CD4-positive, CD25-positive, alpha-beta regulatory T cell (primary cell): ENCODE results near the gene LHFPL4. TPM values are rescaled to one million over a fixed set of nuclear protein-coding genes. Genes with fewer than 3 reads are reported as not detected.

Experiments
- ATAC-seq, 2 donors: fragments of 150-1000 bp; cut with Tn5 transposase; one replicate each; pipeline ENCODE4 v1.10.0; 2021; ENCODE audit warnings: low read depth in 2 of 2, moderate number of reproducible peaks in 2 of 2, moderate library complexity in 1 of 2
- DNase-seq, 3 donors: peaks; one replicate each; pipeline versions ENCODE4 v3.0.0 to v3.0.0-alpha.2; 2012 to 2022; ENCODE audit warnings: mixed read lengths in 1 of 3
- H3K27ac ChIP-seq: one replicate; pipeline ENCODE4 v1.7.0; 2013; ENCODE audit warnings: mild to moderate bottlenecking, low read length; ENCODE audit not compliant: insufficient read depth, poor library complexity, severe bottlenecking
- H3K27me3 ChIP-seq: one replicate; pipeline ENCODE4 v1.7.0; 2013; ENCODE audit warnings: low read length; ENCODE audit not compliant: control insufficient read depth, insufficient read depth
- H3K36me3 ChIP-seq: one replicate; pipeline ENCODE4 v1.7.0; 2013; ENCODE audit warnings: mild to moderate bottlenecking, low read length, moderate library complexity; ENCODE audit not compliant: control insufficient read depth, insufficient read depth
- H3K4me1 ChIP-seq: 2 replicates; pipeline ENCODE4 v1.7.0; 2013; ENCODE audit warnings: mild to moderate bottlenecking, low read length; ENCODE audit not compliant: insufficient read depth, control insufficient read depth, poor library complexity, severe bottlenecking
- H3K4me3 ChIP-seq: one replicate; pipeline ENCODE4 v1.7.0; 2013; ENCODE audit warnings: low read depth, mild to moderate bottlenecking, low read length, moderate library complexity
- H3K9me3 ChIP-seq, 2 experiments: 1 replicate in 1 of 2; 2 replicates in 1 of 2; pipeline ENCODE4 v1.7.0; 2013; ENCODE audit warnings: low read length in 2 of 2, mild to moderate bottlenecking in 1 of 2, moderate library complexity in 1 of 2; ENCODE audit not compliant: control insufficient read depth in 2 of 2
- H3K27ac Mint-ChIP-seq, 3 donors: one replicate each; pipeline ENCODE4 v1.8.0; 2020 to 2022; ENCODE audit warnings: mild to moderate bottlenecking in 3 of 3, mixed read lengths in 3 of 3, moderate library complexity in 2 of 3
- H3K27me3 Mint-ChIP-seq: one replicate; pipeline ENCODE4 v1.8.0; 2022; ENCODE audit warnings: mild to moderate bottlenecking, mixed read lengths
- H3K36me3 Mint-ChIP-seq: one replicate; pipeline ENCODE4 v1.8.0; 2020; ENCODE audit warnings: mixed read lengths
- H3K4me1 Mint-ChIP-seq, 4 donors: one replicate each; pipeline ENCODE4 v1.8.0; 2020 to 2022; ENCODE audit warnings: mixed read lengths in 4 of 4, mild to moderate bottlenecking in 1 of 4
- H3K4me3 Mint-ChIP-seq, 4 donors: one replicate each; pipeline ENCODE4 v1.8.0; 2020 to 2022; ENCODE audit warnings: mild to moderate bottlenecking in 4 of 4, mixed read lengths in 4 of 4, moderate library complexity in 3 of 4
- H3K9me3 Mint-ChIP-seq, 7 donors: one replicate each; pipeline ENCODE4 v1.8.0; 2020 to 2022; ENCODE audit warnings: mixed read lengths in 7 of 7, mild to moderate bottlenecking in 3 of 7, moderate library complexity in 2 of 7
- polyA plus RNA-seq, 4 donors: library from polyadenylated mRNA; unstranded; fragments of 300-500 nt; fragmentation: Illumina TruSeq; gene quantifications; one replicate each; pipeline ENCODE4 v1.2.3, GENCODE V29; 2021
- total RNA-seq: library from RNA; stranded (reverse); gene quantifications from one replicate; pipeline ENCODE4 v1.2.3, GENCODE V29; 2022

LHFPL4 gene
- total and polyA plus RNA-seq, 5 donors from 2014 or later = 0.03 to 0.18 (median 0.13) TPM; not detected in 2

- DNase-seq = no peak
- no peaks in the 10 kb centered on the region for H3K4me1 Mint-ChIP-seq
- peaks cover 0 to 3% (median 0%) of the 10 kb centered on the region in 7 donors for H3K9me3 Mint-ChIP-seq
These were observed 36.7 kb upstream of the LHFPL4 start for GRCh38 chr3:9590282-9590791.

GRCh38 chr3:9583792-9584191, 30.2 kb upstream of the LHFPL4 start:
- H3K27ac ChIP-seq = no peak overlapping the region
- Mint-ChIP-seq H3K4me3 (no peak overlapping the region), H3K9me3 (peaks cover 0 to 15% (median 2%) of the 10 kb centered on the region in 7 donors), H3K36me3 (no peaks in the 10 kb centered on the region), H3K27me3 (peaks cover 5% of the 10 kb centered on the region), H3K27ac (no peak overlapping the region), H3K4me1 (no peaks in the 10 kb centered on the region)
- H3K4me1 ChIP-seq = no peaks in the 10 kb centered on the region
- no peaks in the 10 kb centered on the region for H3K36me3 ChIP-seq
- no peaks in the 10 kb centered on the region for H3K27me3 ChIP-seq
- H3K9me3 ChIP-seq = peaks cover 0 to 3% of the 10 kb centered on the region in 2 experiments
- no peak overlapping the region for H3K4me3 ChIP-seq
- ATAC-seq (no peak), DNase-seq (no peak)

More at GRCh38 chr3:9590282-9590791, 36.7 kb upstream of the LHFPL4 start:
- Mint-ChIP-seq H3K4me3 (no peak overlapping the region), H3K27me3 (peaks cover 10% of the 10 kb centered on the region), H3K27ac (no peak overlapping the region), H3K36me3 (no peaks in the 10 kb centered on the region)
- H3K27me3 ChIP-seq = peaks cover 3% of the 10 kb centered on the region
- no peak overlapping the region for H3K4me3 ChIP-seq
- no peaks in the 10 kb centered on the region for H3K4me1 ChIP-seq
- H3K36me3 ChIP-seq = no peaks in the 10 kb centered on the region
- H3K27ac ChIP-seq = no peak overlapping the region
- no peaks in the 10 kb centered on the region for H3K9me3 ChIP-seq
- no peak for ATAC-seq

- H3K4me1 ChIP-seq = no peaks in the 10 kb centered on the region
- H3K9me3 ChIP-seq = peaks cover 0 to 3% of the 10 kb centered on the region in 2 experiments
- no peaks in the 10 kb centered on the region for H3K36me3 ChIP-seq
- H3K27ac ChIP-seq = no peak overlapping the region
- Mint-ChIP-seq H3K27me3 (peaks cover 5% of the 10 kb centered on the region), H3K4me1 (no peaks in the 10 kb centered on the region), H3K36me3 (no peaks in the 10 kb centered on the region), H3K4me3 (no peak overlapping the region), H3K9me3 (peaks cover 0 to 15% (median 2%) of the 10 kb centered on the region in 7 donors), H3K27ac (no peak overlapping the region)
- H3K27me3 ChIP-seq = no peaks in the 10 kb centered on the region
- ATAC-seq = no peak
- no peak overlapping the region for H3K4me3 ChIP-seq
- no peak for DNase-seq
These were observed 29.7 kb upstream of the LHFPL4 start for GRCh38 chr3:9583371-9583770.

GRCh38 chr3:9582332-9582731, 28.7 kb upstream of the LHFPL4 start:
- peaks cover 5% of the 10 kb centered on the region for H3K27me3 Mint-ChIP-seq
- ATAC-seq = no peak
- no peak overlapping the region for H3K27ac Mint-ChIP-seq
- H3K9me3 Mint-ChIP-seq = peaks cover 0 to 15% (median 2%) of the 10 kb centered on the region in 7 donors
- Histone ChIP-seq H3K9me3 (peaks cover 0 to 3% of the 10 kb centered on the region in 2 experiments), H3K27ac (no peak overlapping the region), H3K36me3 (no peaks in the 10 kb centered on the region), H3K27me3 (no peaks in the 10 kb centered on the region), H3K4me3 (no peak overlapping the region), H3K4me1 (no peaks in the 10 kb centered on the region)
- no peaks in the 10 kb centered on the region for H3K4me1 Mint-ChIP-seq
- H3K4me3 Mint-ChIP-seq = no peak overlapping the region
- DNase-seq = no peak
- H3K36me3 Mint-ChIP-seq = no peaks in the 10 kb centered on the region

- peaks cover 0 to 3% of the 10 kb centered on the region in 2 experiments for H3K9me3 ChIP-seq
- H3K4me1 Mint-ChIP-seq = no peaks in the 10 kb centered on the region
- no peaks in the 10 kb centered on the region for H3K27me3 ChIP-seq
- no peak overlapping the region for H3K4me3 Mint-ChIP-seq
- H3K27ac Mint-ChIP-seq = no peak overlapping the region
- ATAC-seq (no peak), DNase-seq (no peak)
- no peaks in the 10 kb centered on the region for H3K36me3 Mint-ChIP-seq
- no peak overlapping the region for H3K4me3 ChIP-seq
- H3K36me3 ChIP-seq = no peaks in the 10 kb centered on the region
- no peaks in the 10 kb centered on the region for H3K4me1 ChIP-seq
- H3K27me3 Mint-ChIP-seq = no peaks in the 10 kb centered on the region
- H3K27ac ChIP-seq = no peak overlapping the region
- H3K9me3 Mint-ChIP-seq = peaks cover 0 to 15% (median 2%) of the 10 kb centered on the region in 7 donors
These were observed 28.1 kb upstream of the LHFPL4 start for GRCh38 chr3:9581742-9582141.

- Histone ChIP-seq H3K9me3 (peaks cover 0 to 1% of the 10 kb centered on the region in 2 experiments), H3K36me3 (no peaks in the 10 kb centered on the region), H3K27ac (no peak overlapping the region), H3K27me3 (peaks cover 2% of the 10 kb centered on the region), H3K4me1 (no peaks in the 10 kb centered on the region), H3K4me3 (no peak overlapping the region)
- no peaks in the 10 kb centered on the region for H3K4me1 Mint-ChIP-seq
- no peak overlapping the region for H3K27ac Mint-ChIP-seq
- ATAC-seq (no peak), DNase-seq (no peak)
- peaks cover 18% of the 10 kb centered on the region for H3K27me3 Mint-ChIP-seq
- H3K36me3 Mint-ChIP-seq = no peaks in the 10 kb centered on the region
- no peak overlapping the region for H3K4me3 Mint-ChIP-seq
- peaks cover 0 to 10% (median 6%) of the 10 kb centered on the region in 7 donors for H3K9me3 Mint-ChIP-seq
These were observed 15.4 kb upstream of the LHFPL4 start for GRCh38 chr3:9569054-9569453.

- H3K36me3 Mint-ChIP-seq = no peaks in the 10 kb centered on the region
These were observed 11.7 kb upstream of the LHFPL4 start for GRCh38 chr3:9565316-9565715.

GRCh38 chr3:9563851-9564250, 10.2 kb upstream of the LHFPL4 start:
- peak overlapping the region in 1 of 3 donors; percentile 83 for H3K27ac Mint-ChIP-seq
- Histone ChIP-seq H3K27ac (no peak overlapping the region), H3K27me3 (no peaks in the 10 kb centered on the region), H3K36me3 (no peaks in the 10 kb centered on the region), H3K4me3 (no peak overlapping the region), H3K4me1 (no peaks in the 10 kb centered on the region), H3K9me3 (peaks cover 0 to under 1% of the 10 kb centered on the region in 2 experiments)
- H3K4me1 Mint-ChIP-seq = no peaks in the 10 kb centered on the region
- H3K9me3 Mint-ChIP-seq = peaks cover 0 to 11% (median 6%) of the 10 kb centered on the region in 7 donors
- no peak for ATAC-seq
- H3K4me3 Mint-ChIP-seq = no peak overlapping the region
- DNase-seq = no peak
- H3K36me3 Mint-ChIP-seq = no peaks in the 10 kb centered on the region
- peaks cover 18% of the 10 kb centered on the region for H3K27me3 Mint-ChIP-seq

More at GRCh38 chr3:9565316-9565715, 11.7 kb upstream of the LHFPL4 start:
- no peaks in the 10 kb centered on the region for H3K4me1 ChIP-seq
- Mint-ChIP-seq H3K4me3 (no peak overlapping the region), H3K9me3 (peaks cover 0 to 13% (median 6%) of the 10 kb centered on the region in 7 donors), H3K4me1 (no peaks in the 10 kb centered on the region), H3K27ac (no peak overlapping the region), H3K27me3 (peaks cover 19% of the 10 kb centered on the region)
- ATAC-seq (no peak), DNase-seq (no peak)
- no peak overlapping the region for H3K4me3 ChIP-seq
- H3K9me3 ChIP-seq = peaks cover 0 to 1% of the 10 kb centered on the region in 2 experiments
- H3K36me3 ChIP-seq = no peaks in the 10 kb centered on the region
- H3K27me3 ChIP-seq = no peaks in the 10 kb centered on the region
- H3K27ac ChIP-seq = no peak overlapping the region
